Measurements from ENCODE around the gene SCN5A.

DNA sequence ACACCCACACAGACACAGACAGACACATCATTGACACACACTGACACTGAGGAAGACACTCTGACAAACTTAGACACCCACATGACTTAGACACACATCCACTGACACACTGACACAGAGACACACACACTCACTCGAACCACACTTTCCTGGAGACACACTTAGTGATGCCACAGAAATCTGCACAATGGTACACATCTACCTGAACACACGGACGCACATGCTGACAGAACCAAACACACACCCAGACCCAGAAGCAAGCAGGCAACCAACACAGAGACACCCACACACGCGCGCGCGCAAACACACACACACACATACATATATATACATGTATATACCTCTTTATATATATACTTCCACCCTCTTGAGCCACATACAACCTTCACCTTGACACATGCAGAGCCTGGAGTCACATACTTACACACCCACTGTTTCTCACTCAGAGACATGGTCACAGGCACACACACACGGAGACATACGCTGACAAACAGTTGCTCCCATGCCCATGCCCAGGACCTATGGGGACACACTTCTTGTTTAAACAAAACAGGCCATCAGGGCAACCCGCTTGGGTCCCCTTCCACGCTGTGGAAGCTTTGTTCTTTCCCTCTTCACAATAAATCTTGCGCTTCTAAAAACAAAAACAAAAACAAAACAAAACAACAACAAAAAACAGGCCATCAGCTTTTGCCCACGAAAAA lies 913 bp upstream of the SCN5A start:
- TF ChIP-seq EZH2 (IDR thresholded peaks at IDR 0.05; ENCODE audit: insufficient read depth, low read length): no peak
- TF ChIP-seq, protein P1, sequence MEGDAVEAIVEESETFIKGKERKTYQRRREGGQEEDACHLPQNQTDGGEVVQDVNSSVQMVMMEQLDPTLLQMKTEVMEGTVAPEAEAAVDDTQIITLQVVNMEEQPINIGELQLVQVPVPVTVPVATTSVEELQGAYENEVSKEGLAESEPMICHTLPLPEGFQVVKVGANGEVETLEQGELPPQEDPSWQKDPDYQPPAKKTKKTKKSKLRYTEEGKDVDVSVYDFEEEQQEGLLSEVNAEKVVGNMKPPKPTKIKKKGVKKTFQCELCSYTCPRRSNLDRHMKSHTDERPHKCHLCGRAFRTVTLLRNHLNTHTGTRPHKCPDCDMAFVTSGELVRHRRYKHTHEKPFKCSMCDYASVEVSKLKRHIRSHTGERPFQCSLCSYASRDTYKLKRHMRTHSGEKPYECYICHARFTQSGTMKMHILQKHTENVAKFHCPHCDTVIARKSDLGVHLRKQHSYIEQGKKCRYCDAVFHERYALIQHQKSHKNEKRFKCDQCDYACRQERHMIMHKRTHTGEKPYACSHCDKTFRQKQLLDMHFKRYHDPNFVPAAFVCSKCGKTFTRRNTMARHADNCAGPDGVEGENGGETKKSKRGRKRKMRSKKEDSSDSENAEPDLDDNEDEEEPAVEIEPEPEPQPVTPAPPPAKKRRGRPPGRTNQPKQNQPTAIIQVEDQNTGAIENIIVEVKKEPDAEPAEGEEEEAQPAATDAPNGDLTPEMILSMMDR (IDR thresholded peaks at IDR 0.05; ENCODE audit: insufficient read depth, low read depth, low read length): no peak
